DND-41 (cell line): ENCODE measurements around the gene TAF4.

Source experiments
- ATAC-seq: fragments of 200-7000 bp; cut with Tn5 transposase; 3 replicates; pipeline ENCODE4 v1.9.1; 2021; ENCODE audit warnings: low read depth; ENCODE audit not compliant: insufficient read depth
- DNase-seq: peaks from one replicate; pipeline ENCODE4 v3.0.0-alpha.2; 2020
- H2AFZ ChIP-seq: 2 replicates; pipeline ENCODE4 v1.6.0; 2012; ENCODE audit warnings: low read depth, low read length
- H3K27ac ChIP-seq: 2 replicates; pipeline ENCODE4 v1.5.1; 2012; ENCODE audit warnings: low read length, inconsistent platforms
- H3K27me3 ChIP-seq: fragments of 200-600 bp; sonication (generic); 2 replicates; pipeline ENCODE4 v1.6.0; 2012; ENCODE audit warnings: low read length, mild to moderate bottlenecking, inconsistent platforms; ENCODE audit not compliant: insufficient read depth, poor library complexity
- H3K36me3 ChIP-seq: 2 replicates; pipeline ENCODE4 v1.5.1; 2012; ENCODE audit warnings: low read length, inconsistent platforms; ENCODE audit not compliant: insufficient read depth
- H3K4me1 ChIP-seq: 2 replicates; pipeline ENCODE4 v1.5.1; 2012; ENCODE audit warnings: mild to moderate bottlenecking, low read length; ENCODE audit not compliant: insufficient read depth
- H3K4me2 ChIP-seq: 2 replicates; pipeline ENCODE4 v1.6.0; 2012; ENCODE audit warnings: mild to moderate bottlenecking, moderate library complexity, low read length, inconsistent platforms; ENCODE audit not compliant: insufficient read depth
- H3K4me3 ChIP-seq, 2 experiments: fragments of 200-600 bp in 1 of 2; shearing (Covaris generic) in 1 of 2; 2 replicates each; pipeline ENCODE4 v1.5.1; 2012 to 2016; ENCODE audit warnings: inconsistent platforms in 2 of 2, low read length in 2 of 2, mild to moderate bottlenecking in 2 of 2, low read depth in 1 of 2, moderate library complexity in 1 of 2
- H3K79me2 ChIP-seq: 2 replicates; pipeline ENCODE4 v1.6.0; 2012; ENCODE audit warnings: low read length, inconsistent platforms; ENCODE audit not compliant: insufficient read depth
- H3K9ac ChIP-seq: 2 replicates; pipeline ENCODE4 v1.6.0; 2012; ENCODE audit warnings: low read depth, mild to moderate bottlenecking, inconsistent platforms, low read length, moderate library complexity
- H3K9me3 ChIP-seq: 2 replicates; pipeline ENCODE4 v1.5.1; 2012; ENCODE audit warnings: low read length, moderate library complexity, mild to moderate bottlenecking, inconsistent platforms; ENCODE audit not compliant: insufficient read depth, severe bottlenecking
- H4K20me1 ChIP-seq: 2 replicates; pipeline ENCODE4 v1.6.0; 2012; ENCODE audit warnings: low read length; ENCODE audit not compliant: insufficient read depth
- CTCF ChIP-seq: IDR thresholded peaks from 2 replicates; pipeline ENCODE4 v1.5.1; 2012; ENCODE audit warnings: borderline replicate concordance, low read length, moderate library complexity, mild to moderate bottlenecking; ENCODE audit not compliant: poor library complexity, severe bottlenecking; ENCODE audit errors: extremely low read depth
- EZH2 ChIP-seq: IDR thresholded peaks from 3 replicates; pipeline ENCODE4 v1.6.1; 2012; ENCODE audit warnings: borderline replicate concordance, low read depth, mild to moderate bottlenecking, moderate library complexity, low read length, inconsistent platforms; ENCODE audit not compliant: severe bottlenecking

The TAF4 gene

GRCh38 chr20:62003567-62004405, 61.9 kb downstream of the TAF4 start:
- H4K20me1 ChIP-seq: peaks cover 18% of the 10 kb centered on the region
- H3K9ac ChIP-seq: no peak overlapping the region
- H3K4me3 ChIP-seq: no peak overlapping the region
- H3K9me3 ChIP-seq: no peaks in the 10 kb centered on the region
- H2AFZ ChIP-seq: no peak overlapping the region
- no peak for DNase-seq
- no peak for ATAC-seq
- no peak overlapping the region for H3K27ac ChIP-seq
- H3K4me2 ChIP-seq: no peak overlapping the region
- TF ChIP-seq CTCF: no peak
- no peak for TF ChIP-seq EZH2
- no peaks in the 10 kb centered on the region for H3K79me2 ChIP-seq
- no peaks in the 10 kb centered on the region for H3K27me3 ChIP-seq
- no peaks in the 10 kb centered on the region for H3K4me1 ChIP-seq
- peaks cover 99% of the 10 kb centered on the region for H3K36me3 ChIP-seq

- Histone ChIP-seq H3K9ac (no peak overlapping the region), H3K4me2 (no peak overlapping the region), H3K4me1 (no peaks in the 10 kb centered on the region), H4K20me1 (peaks cover 18% of the 10 kb centered on the region), H3K9me3 (no peaks in the 10 kb centered on the region), H2AFZ (no peak overlapping the region), H3K27ac (no peak overlapping the region), H3K79me2 (no peaks in the 10 kb centered on the region), H3K4me3 (no peak overlapping the region), H3K27me3 (no peaks in the 10 kb centered on the region), H3K36me3 (peaks cover 99% of the 10 kb centered on the region)
- no peak for ATAC-seq
- DNase-seq: no peak
- TF ChIP-seq CTCF: no peak
- no peak for TF ChIP-seq EZH2
Measured at GRCh38 chr20:62002882-62003480, 62.7 kb downstream of the TAF4 start.

- Histone ChIP-seq H3K27me3 (no peaks in the 10 kb centered on the region), H3K27ac (no peak overlapping the region), H3K79me2 (no peaks in the 10 kb centered on the region), H3K4me2 (no peak overlapping the region), H3K36me3 (peaks cover 99% of the 10 kb centered on the region), H2AFZ (no peak overlapping the region), H3K4me3 (no peak overlapping the region), H3K9me3 (no peaks in the 10 kb centered on the region), H3K4me1 (no peaks in the 10 kb centered on the region), H4K20me1 (peaks cover 16% of the 10 kb centered on the region; the same call in 1 of the 2 replicates), H3K9ac (no peak overlapping the region)
- TF ChIP-seq EZH2 (no peak), CTCF (no peak)
- DNase-seq: no peak
- no peak for ATAC-seq
Measured at GRCh38 chr20:62001178-62001715, 64.4 kb downstream of the TAF4 start.
